Activated CD4-positive, alpha-beta T cell treated with anti-CD3 and anti-CD28 coated beads for 36 hours (primary cell): ENCODE data around the gene TIAM2. TPM values are rescaled to one million over a fixed set of nuclear protein-coding genes. Genes with fewer than 3 reads are reported as not detected.

ENCODE experiments used
- ATAC-seq: fragments of 200-7000 bp; cut with Tn5 transposase; one replicate; pipeline ENCODE4 v1.10.0; 2021; ENCODE audit warnings: mild to moderate bottlenecking, moderate library complexity
- CTCF ChIA-PET: fragments of 350-600 bp; sonication (Branson Sonifier 250); formaldehyde crosslinking; loops from one replicate; lab custom pipeline; 2021; ENCODE audit warnings: antibody characterized with exemption; lab: Charles Lee
- POLR2A ChIA-PET: fragments of 350-600 bp; sonication (Branson Sonifier 250); formaldehyde crosslinking; loops from one replicate; lab custom pipeline; 2021; ENCODE audit warnings: antibody characterized with exemption, inconsistent platforms; lab: Charles Lee
- DNase-seq: peaks from one replicate; pipeline ENCODE4 v3.0.0-alpha.2; 2020
- H3K27ac Mint-ChIP-seq: one replicate; pipeline ENCODE4 v1.8.0; 2021; ENCODE audit warnings: mixed read lengths
- H3K27me3 Mint-ChIP-seq: one replicate; pipeline ENCODE4 v1.8.0; 2021; ENCODE audit warnings: mixed read lengths
- H3K36me3 Mint-ChIP-seq: one replicate; pipeline ENCODE4 v1.8.0; 2021; ENCODE audit warnings: low read depth, mixed read lengths
- H3K4me1 Mint-ChIP-seq: one replicate; pipeline ENCODE4 v1.8.0; 2021; ENCODE audit warnings: mixed read lengths
- H3K4me3 Mint-ChIP-seq: one replicate; pipeline ENCODE4 v1.8.0; 2021; ENCODE audit warnings: mild to moderate bottlenecking, moderate library complexity, mixed read lengths
- H3K9me3 Mint-ChIP-seq: one replicate; pipeline ENCODE4 v1.8.0; 2021; ENCODE audit warnings: low read depth, mixed read lengths
- intact Hi-C, 2 experiments: fragments of 100-400 bp; cut with DNase I in 1 of 2; cut with micrococcal nuclease in 1 of 2; formaldehyde crosslinking; loops; one replicate each; pipeline versions ENCODE4 v1.14.2 to v1.15.1; 2022 to 2024; cut with DNase I, micrococcal nuclease
- total RNA-seq, 2 experiments: library from RNA; stranded (reverse); gene quantifications; one replicate each; pipeline ENCODE4 v1.2.3, GENCODE V29; 2021

TIAM2 gene
- total RNA-seq, 2 experiments from 2014 or later: 10.4 to 12.0 TPM

- POLR2A ChIA-PET: interaction anchor here (0.6 kb wide), 1 partner anchor 13 kb away, joined by 6 read pairs; no protein-coding TSS in a partner anchor
- intact Hi-C loops: no loop called here
- peaks cover 23% of the 10 kb centered on the region for H3K36me3 Mint-ChIP-seq
- H3K9me3 Mint-ChIP-seq: no peaks in the 10 kb centered on the region
- H3K4me3 Mint-ChIP-seq: no peak overlapping the region
- H3K27me3 Mint-ChIP-seq: no peaks in the 10 kb centered on the region
- peaks cover 4% of the 10 kb centered on the region for H3K4me1 Mint-ChIP-seq
- CTCF ChIA-PET: interaction anchor here (0.6 to 1.4 kb wide), 5 partner anchors 10 to 1762 kb away, joined by 3 read pairs; no protein-coding TSS in a partner anchor
- ATAC-seq: no peak
- no peak for DNase-seq
- no peak overlapping the region for H3K27ac Mint-ChIP-seq
Measured at GRCh38 chr6:155275808-155276480, 280.8 kb downstream of the TIAM2 start.

GRCh38 chr6:155276638-155277037 is 281.5 kb downstream of the TIAM2 start:
- Mint-ChIP-seq H3K36me3 (peaks cover 27% of the 10 kb centered on the region), H3K4me3 (no peak overlapping the region), H3K27ac (no peak overlapping the region), H3K4me1 (peaks cover 4% of the 10 kb centered on the region), H3K27me3 (no peaks in the 10 kb centered on the region), H3K9me3 (no peaks in the 10 kb centered on the region)
- POLR2A ChIA-PET: interaction anchor here (0.6 kb wide), 1 partner anchor 145 kb away, joined by 3 read pairs; no protein-coding TSS in a partner anchor
- CTCF ChIA-PET: interaction anchor here (0.6 to 1.4 kb wide), 9 partner anchors 9 to 1761 kb away, joined by 3 to 6 read pairs (median 3); no protein-coding TSS in a partner anchor
- intact Hi-C loops: no loop called here
- no peak for ATAC-seq
- no peak for DNase-seq

DNA sequence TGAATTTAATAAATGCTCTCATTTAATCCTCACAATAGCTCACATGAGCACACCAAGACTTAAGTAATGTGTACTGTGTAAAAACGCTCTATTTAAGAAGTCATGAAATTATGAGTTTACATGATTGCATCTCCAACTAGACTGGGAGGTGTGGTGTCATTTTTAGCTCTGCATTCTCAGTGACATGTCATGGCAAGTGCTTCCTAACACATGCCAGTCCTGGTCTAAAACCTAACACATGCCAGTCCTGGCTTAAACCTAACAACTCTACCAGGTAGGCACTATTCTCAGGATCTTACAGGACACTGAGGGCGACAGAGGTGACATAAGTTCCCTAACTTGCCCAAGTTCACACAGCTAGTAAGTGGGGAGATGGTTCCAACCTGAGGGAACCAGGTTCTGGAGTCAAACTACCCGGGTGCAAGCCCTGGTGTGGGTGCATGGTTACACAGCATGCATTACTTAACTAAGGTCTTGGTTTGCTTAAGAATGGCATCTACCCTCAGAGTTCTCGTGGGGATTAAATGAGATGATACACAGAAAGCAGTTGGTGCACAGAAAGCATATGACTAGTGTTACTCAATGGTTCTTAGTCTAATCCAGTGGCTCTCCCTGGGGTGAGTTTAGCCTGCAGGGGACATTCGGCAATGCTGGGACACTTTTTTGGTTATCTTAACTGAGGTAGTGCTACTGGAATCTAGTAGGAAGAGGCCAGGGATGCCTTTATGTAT is 283.4 kb downstream of the TIAM2 start:
- H3K27ac Mint-ChIP-seq: no peak overlapping the region
- H3K9me3 Mint-ChIP-seq: no peaks in the 10 kb centered on the region
- ATAC-seq (no peak), DNase-seq (no peak)
- H3K36me3 Mint-ChIP-seq: peaks cover 35% of the 10 kb centered on the region
- ChIA-PET POLR2A (no interaction called here), CTCF (no interaction called here)
- no peaks in the 10 kb centered on the region for H3K27me3 Mint-ChIP-seq
- H3K4me3 Mint-ChIP-seq: no peak overlapping the region
- H3K4me1 Mint-ChIP-seq: peaks cover 2% of the 10 kb centered on the region
- intact Hi-C loops: no loop called here

DNA sequence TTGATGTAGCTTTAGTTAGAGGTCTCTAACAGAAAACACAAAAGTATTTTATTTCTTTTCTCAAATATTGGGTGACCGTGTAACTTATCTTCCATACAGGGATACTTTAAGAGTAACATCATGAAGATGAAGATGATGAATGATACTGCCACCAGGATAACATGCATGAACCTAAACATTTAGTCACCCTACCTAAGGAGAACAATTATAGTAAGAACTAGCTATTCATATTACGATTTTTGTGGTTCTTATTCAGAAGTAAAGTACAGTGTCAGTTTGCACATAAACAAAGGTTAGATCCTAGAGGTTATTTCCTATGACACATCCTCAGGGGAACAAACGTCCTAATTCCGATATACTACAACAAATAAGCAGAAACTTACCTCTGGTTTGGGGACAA is 289.7 kb downstream of the TIAM2 start:
- DNase-seq: no peak
- Mint-ChIP-seq H3K27me3 (no peaks in the 10 kb centered on the region), H3K27ac (no peak overlapping the region), H3K4me1 (peaks cover 7% of the 10 kb centered on the region), H3K36me3 (peaks cover 57% of the 10 kb centered on the region), H3K9me3 (no peaks in the 10 kb centered on the region), H3K4me3 (no peak overlapping the region)
- POLR2A ChIA-PET: interaction anchor here (0.5 kb wide), 1 partner anchor 99 kb away, joined by 4 read pairs; no protein-coding TSS in a partner anchor
- peak; percentile 73 for ATAC-seq
- CTCF ChIA-PET: interaction anchor here (1.0 to 1.9 kb wide), 4 partner anchors 17 to 417 kb away, joined by 3 to 6 read pairs (median 5); no protein-coding TSS in a partner anchor
- intact Hi-C loops: no loop called here

DNA sequence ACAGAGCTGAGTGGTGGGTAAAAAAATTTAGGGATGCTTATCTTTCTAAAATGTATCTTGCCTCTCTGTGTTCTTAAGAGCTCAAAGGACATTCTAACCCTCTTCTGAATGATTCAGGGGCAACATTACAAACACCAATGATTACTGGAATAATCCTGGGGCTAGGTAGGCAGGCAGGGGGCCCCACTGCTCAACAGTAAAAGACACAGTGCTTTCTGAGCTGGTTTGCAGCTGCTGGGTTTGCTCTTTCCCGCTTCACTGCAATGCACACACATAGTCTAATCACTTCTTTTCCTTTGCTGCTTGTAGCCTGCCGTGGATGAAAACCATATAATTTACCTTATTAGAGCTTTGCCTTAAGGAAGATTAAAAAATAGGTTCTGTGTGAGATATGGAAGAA is 292.6 kb downstream of the TIAM2 start:
- Mint-ChIP-seq H3K4me3 (no peak overlapping the region), H3K4me1 (peaks cover 11% of the 10 kb centered on the region), H3K27me3 (no peaks in the 10 kb centered on the region), H3K9me3 (no peaks in the 10 kb centered on the region), H3K27ac (peak overlapping the region; percentile 15), H3K36me3 (peaks cover 53% of the 10 kb centered on the region)
- CTCF ChIA-PET: interaction anchor here (0.6 to 1.8 kb wide), 5 partner anchors 9 to 1412 kb away, joined by 3 to 5 read pairs (median 3); no protein-coding TSS in a partner anchor
- DNase-seq: no peak
- intact Hi-C loops: no loop called here
- POLR2A ChIA-PET: no interaction called here
- no peak for ATAC-seq

- H3K27me3 Mint-ChIP-seq: no peaks in the 10 kb centered on the region
- H3K4me3 Mint-ChIP-seq: no peak overlapping the region
- no peak overlapping the region for H3K27ac Mint-ChIP-seq
- intact Hi-C loops: no loop called here
- POLR2A ChIA-PET: no interaction called here
- H3K36me3 Mint-ChIP-seq: peaks cover 42% of the 10 kb centered on the region
- H3K4me1 Mint-ChIP-seq: peaks cover 3% of the 10 kb centered on the region
- no peaks in the 10 kb centered on the region for H3K9me3 Mint-ChIP-seq
- CTCF ChIA-PET: interaction anchor here (0.5 kb wide), 1 partner anchor 181 kb away, joined by 3 read pairs; no protein-coding TSS in a partner anchor
- DNase-seq (no peak), ATAC-seq (no peak)
Measured at GRCh38 chr6:155290491-155290890, 295.4 kb downstream of the TIAM2 start.

DNA sequence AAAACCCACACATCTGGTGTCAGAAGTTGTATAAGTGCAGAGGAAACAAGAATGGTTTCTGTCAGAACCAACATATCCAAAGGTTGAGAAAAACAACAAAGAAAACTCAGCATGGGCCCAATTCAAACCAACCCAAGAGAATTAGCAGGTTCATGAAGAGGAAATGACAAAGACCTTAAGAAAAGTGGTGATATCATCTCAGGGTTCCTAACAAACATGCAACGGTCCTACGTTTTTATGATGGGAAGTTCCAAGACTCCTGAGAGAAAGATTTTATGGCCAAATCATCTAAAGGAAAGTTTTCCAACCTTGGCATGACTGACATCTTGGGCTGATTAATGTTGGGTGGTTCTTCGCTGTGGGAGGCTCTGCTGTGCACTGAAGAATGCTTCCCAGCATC is 296.2 kb downstream of the TIAM2 start:
- ChIA-PET CTCF (no interaction called here), POLR2A (no interaction called here)
- H3K36me3 Mint-ChIP-seq: peaks cover 43% of the 10 kb centered on the region
- intact Hi-C loops: no loop called here
- peaks cover 3% of the 10 kb centered on the region for H3K4me1 Mint-ChIP-seq
- H3K27ac Mint-ChIP-seq: no peak overlapping the region
- H3K4me3 Mint-ChIP-seq: no peak overlapping the region
- ATAC-seq (no peak), DNase-seq (no peak)
- no peaks in the 10 kb centered on the region for H3K9me3 Mint-ChIP-seq
- no peaks in the 10 kb centered on the region for H3K27me3 Mint-ChIP-seq

DNA sequence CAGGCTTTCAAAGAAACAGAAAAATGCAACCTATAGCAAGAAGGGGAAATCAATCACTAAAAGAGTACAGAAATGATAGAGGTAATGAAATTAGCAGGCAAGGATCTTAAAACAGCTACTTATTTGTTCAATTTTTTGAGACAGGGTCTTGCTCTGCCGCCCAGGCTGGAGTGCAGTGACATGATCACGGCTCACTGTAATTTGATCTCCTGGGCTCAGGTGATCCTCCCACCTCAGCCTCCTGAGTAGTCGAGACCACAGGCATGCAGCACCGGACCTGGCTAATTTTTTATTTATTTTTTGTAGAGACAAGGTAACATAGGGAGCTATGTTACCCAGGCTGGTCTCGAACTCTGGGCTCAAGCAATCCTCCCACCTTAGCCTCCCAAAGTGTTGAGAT is 297.6 kb downstream of the TIAM2 start:
- intact Hi-C loops: no loop called here
- Mint-ChIP-seq H3K4me1 (peaks cover 8% of the 10 kb centered on the region), H3K27me3 (no peaks in the 10 kb centered on the region), H3K9me3 (no peaks in the 10 kb centered on the region), H3K36me3 (peaks cover 53% of the 10 kb centered on the region), H3K4me3 (no peak overlapping the region), H3K27ac (no peak overlapping the region)
- CTCF ChIA-PET: no interaction called here
- ATAC-seq: no peak
- POLR2A ChIA-PET: no interaction called here
- no peak for DNase-seq

GRCh38 chr6:155297669-155298068 is 302.6 kb downstream of the TIAM2 start:
- POLR2A ChIA-PET: no interaction called here
- no peak overlapping the region for H3K27ac Mint-ChIP-seq
- DNase-seq: no peak
- intact Hi-C loops: no loop called here
- CTCF ChIA-PET: no interaction called here
- H3K9me3 Mint-ChIP-seq: no peaks in the 10 kb centered on the region
- H3K4me1 Mint-ChIP-seq: peaks cover 4% of the 10 kb centered on the region
- H3K4me3 Mint-ChIP-seq: no peak overlapping the region
- H3K27me3 Mint-ChIP-seq: no peaks in the 10 kb centered on the region
- ATAC-seq: no peak
- peaks cover 39% of the 10 kb centered on the region for H3K36me3 Mint-ChIP-seq

- no peaks in the 10 kb centered on the region for H3K27me3 Mint-ChIP-seq
- peaks cover 44% of the 10 kb centered on the region for H3K36me3 Mint-ChIP-seq
- DNase-seq (no peak), ATAC-seq (no peak)
- H3K27ac Mint-ChIP-seq: no peak overlapping the region
- ChIA-PET POLR2A (no interaction called here), CTCF (interaction anchor here (0.8 kb wide), 1 partner anchor 969 kb away, joined by 3 read pairs; no protein-coding TSS in a partner anchor)
- no peak overlapping the region for H3K4me3 Mint-ChIP-seq
- peaks cover 8% of the 10 kb centered on the region for H3K4me1 Mint-ChIP-seq
- intact Hi-C loops: no loop called here
- no peaks in the 10 kb centered on the region for H3K9me3 Mint-ChIP-seq
Measured at GRCh38 chr6:155301867-155302266, 306.8 kb downstream of the TIAM2 start.

DNA sequence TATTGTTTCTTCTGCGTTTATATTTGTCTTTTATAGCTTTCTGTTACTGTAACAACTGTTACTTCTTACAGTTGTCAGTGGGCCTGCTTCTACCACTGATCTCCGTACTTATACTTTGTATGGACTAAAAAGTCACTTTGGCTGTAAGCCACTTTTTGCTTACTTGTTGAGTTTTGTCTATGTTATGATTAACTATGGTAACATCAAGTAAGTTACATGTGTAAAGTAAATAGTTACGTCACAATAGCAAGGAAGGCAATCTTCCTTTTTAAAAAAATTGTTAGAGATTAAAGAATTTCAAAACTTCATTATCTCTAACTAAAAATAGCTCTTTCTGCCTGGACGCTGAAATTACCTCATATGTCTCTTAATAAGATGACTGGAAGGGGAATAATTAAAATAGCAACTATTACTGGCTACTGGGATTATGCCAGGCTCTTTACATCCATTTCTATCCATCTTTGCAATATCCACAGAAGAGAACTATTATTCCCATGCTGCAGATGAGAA is 308.3 kb downstream of the TIAM2 start:
- ATAC-seq (no peak), DNase-seq (no peak)
- ChIA-PET POLR2A (no interaction called here), CTCF (interaction anchor here (0.9 to 1.2 kb wide), 3 partner anchors 9 to 126 kb away, joined by 3 to 4 read pairs (median 3); no protein-coding TSS in a partner anchor)
- no peak overlapping the region for H3K27ac Mint-ChIP-seq
- no peaks in the 10 kb centered on the region for H3K27me3 Mint-ChIP-seq
- H3K4me3 Mint-ChIP-seq: no peak overlapping the region
- H3K4me1 Mint-ChIP-seq: peaks cover 13% of the 10 kb centered on the region
- H3K36me3 Mint-ChIP-seq: peaks cover 47% of the 10 kb centered on the region
- no peaks in the 10 kb centered on the region for H3K9me3 Mint-ChIP-seq
- intact Hi-C loops: no loop called here
